RPMI7951 (cell line): ENCODE results near the gene ZNF101. TPM values are rescaled to one million over a fixed set of nuclear protein-coding genes. Genes with fewer than 3 reads are reported as not detected.

Experiments used
- DNase-seq: peaks from one replicate; pipeline ENCODE4 v3.0.0-alpha.2; 2012; ENCODE audit warnings: low read depth
- total RNA-seq: library from RNA; depleted of rRNA; stranded (reverse); fragments of >200 nt; shearing (Covaris generic); gene quantifications from 2 replicates; pipeline ENCODE4 v1.2.3, GENCODE V29; 2014

The ZNF101 gene
- total RNA-seq, 1 experiment from 2014 or later: 5.2 TPM

GRCh38 chr19:19642506-19643157 is 26.0 kb upstream of the ZNF101 start:
- DNase-seq: peak; percentile 35

GRCh38 chr19:19643158-19644053 is 25.2 kb upstream of the ZNF101 start, which contains the start of gene GMIP:
Gene GMIP (minus strand): TSS chr19:19643657. CDS start chr19:19643529, 128 bp downstream.
- DNase-seq: peak; percentile 50

GRCh38 chr19:19644054-19644388 is 24.6 kb upstream of the ZNF101 start:
- no peak for DNase-seq

- no peak for DNase-seq
Measured at GRCh38 chr19:19645233-19645870, 23.3 kb upstream of the ZNF101 start.

GRCh38 chr19:19647037-19647835 is 21.4 kb upstream of the ZNF101 start:
- no peak for DNase-seq

GRCh38 chr19:19649155-19649554 is 19.5 kb upstream of the ZNF101 start:
- DNase-seq: no peak

- no peak for DNase-seq
Measured at GRCh38 chr19:19649580-19649995, 19.1 kb upstream of the ZNF101 start.

- no peak for DNase-seq
Measured at GRCh38 chr19:19650331-19650730, 18.3 kb upstream of the ZNF101 start.

- DNase-seq: no peak
Measured at GRCh38 chr19:19651076-19651475, 17.6 kb upstream of the ZNF101 start.

- peak; percentile 59 for DNase-seq
Measured at GRCh38 chr19:19652482-19653295, 15.9 kb upstream of the ZNF101 start.

- DNase-seq: no peak
Measured at GRCh38 chr19:19653597-19654147, 15.0 kb upstream of the ZNF101 start.

GRCh38 chr19:19654441-19654840 is 14.2 kb upstream of the ZNF101 start:
- DNase-seq: no peak

- DNase-seq: no peak
Measured at GRCh38 chr19:19655051-19655594, 13.5 kb upstream of the ZNF101 start.

GRCh38 chr19:19655641-19656343 is 12.8 kb upstream of the ZNF101 start:
- DNase-seq: no peak

- DNase-seq: no peak
Measured at GRCh38 chr19:19656451-19657396, 11.9 kb upstream of the ZNF101 start.

- DNase-seq: no peak
Measured at GRCh38 chr19:19657397-19657783, 11.2 kb upstream of the ZNF101 start.

- no peak for DNase-seq
Measured at GRCh38 chr19:19659646-19660245, 8.9 kb upstream of the ZNF101 start.

- DNase-seq: no peak
Measured at GRCh38 chr19:19661141-19661674, 7.4 kb upstream of the ZNF101 start.
